ENCODE results near the gene TBC1D1. TPM values are rescaled to one million over a fixed set of nuclear protein-coding genes. Genes with fewer than 3 reads are reported as not detected.

TBC1D1 gene
- total RNA-seq, 4 donors from 2014 or later: 15.9 to 24.0 (median 20.0) TPM

GRCh38 chr4:38084877-38085711 is 194.2 kb downstream of the TBC1D1 start:
- intact Hi-C loops (cut with DNase I; ENCODE audit: low total_unique reads): no loop called here
- 61% methylated on average over 13 of the region's 13 CpGs for WGBS, 2 donors
- TF ChIP-seq POLR2A (IDR thresholded peaks at IDR 0.05) (no peak), CTCF (IDR thresholded peaks at IDR 0.05) (no peak)
- no peak overlapping the region for H3K4me3 ChIP-seq (ENCODE audit: low read depth, poor library complexity, severe bottlenecking)
- no peak for DNase-seq (ENCODE audit: low spot score in 2 of 2)

DNA sequence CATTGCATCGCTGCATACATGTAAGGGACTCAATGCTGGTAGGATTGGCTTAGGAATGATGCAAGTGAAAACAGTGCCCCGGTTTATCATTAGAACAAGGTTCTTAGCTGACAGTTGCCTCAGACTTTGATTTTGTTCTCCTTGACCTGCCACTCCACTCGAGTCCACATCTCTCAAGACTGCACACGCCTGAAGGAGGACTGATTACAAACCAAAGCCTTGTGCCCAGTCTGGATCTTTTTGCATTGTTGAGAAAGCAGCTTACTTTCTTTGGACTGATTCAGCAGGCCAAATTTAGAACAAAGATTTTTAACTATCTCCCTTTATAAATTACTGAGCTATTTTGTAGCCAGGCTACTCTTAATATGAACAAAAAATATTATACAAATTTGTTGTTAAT is 194.9 kb downstream of the TBC1D1 start:
- WGBS, 2 donors: 67 to 68% methylated on average over 4 of the region's 4 CpGs
- no peak for TF ChIP-seq CTCF (IDR thresholded peaks at IDR 0.05)
- TF ChIP-seq POLR2A (IDR thresholded peaks at IDR 0.05): no peak
- H3K4me3 ChIP-seq (ENCODE audit: low read depth, poor library complexity, severe bottlenecking): no peak overlapping the region
- intact Hi-C loops (cut with DNase I; ENCODE audit: low total_unique reads): no loop called here
- DNase-seq (ENCODE audit: low spot score in 2 of 2): no peak

DNA sequence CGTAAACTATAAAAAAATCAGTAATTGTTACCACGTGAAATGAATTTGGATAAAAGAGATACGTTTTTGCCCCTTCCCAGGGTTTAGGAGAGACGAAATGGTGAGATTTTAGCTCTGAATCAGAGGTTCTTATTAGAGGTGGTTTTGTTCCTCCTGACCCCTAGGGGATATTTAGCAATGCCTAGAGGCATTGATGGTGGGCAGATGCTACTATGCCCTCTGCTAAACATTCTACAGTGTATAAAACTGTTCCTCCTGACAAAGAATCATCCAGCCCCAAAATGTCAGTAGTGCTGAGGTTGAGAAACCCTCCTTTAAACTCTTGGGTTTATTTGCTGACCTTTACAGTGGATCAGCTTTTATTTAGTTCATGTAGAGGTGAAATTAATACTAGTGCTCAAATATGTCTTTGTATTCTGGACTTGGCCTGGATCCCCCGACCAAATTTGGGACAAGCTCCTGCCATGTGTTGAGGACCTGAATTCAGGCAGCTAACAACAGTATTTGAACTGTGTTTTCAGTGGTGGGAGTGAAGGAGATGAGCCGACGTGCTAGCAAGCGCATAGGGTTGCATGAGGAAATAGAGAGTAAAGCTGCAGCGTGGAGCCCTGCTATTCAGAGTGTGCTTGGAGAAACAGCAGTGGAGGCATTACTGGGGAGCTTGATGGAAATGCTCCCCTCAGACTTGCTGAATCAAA is 195.4 kb downstream of the TBC1D1 start:
- no peak overlapping the region for H3K4me3 ChIP-seq (ENCODE audit: low read depth, poor library complexity, severe bottlenecking)
- intact Hi-C loops (cut with DNase I; ENCODE audit: low total_unique reads): no loop called here
- 67 to 78% methylated on average over 9 of the region's 9 CpGs for WGBS, 2 donors
- no peak for TF ChIP-seq POLR2A (IDR thresholded peaks at IDR 0.05)
- no peak for TF ChIP-seq CTCF (IDR thresholded peaks at IDR 0.05)
- DNase-seq (ENCODE audit: low spot score in 2 of 2): no peak

DNA sequence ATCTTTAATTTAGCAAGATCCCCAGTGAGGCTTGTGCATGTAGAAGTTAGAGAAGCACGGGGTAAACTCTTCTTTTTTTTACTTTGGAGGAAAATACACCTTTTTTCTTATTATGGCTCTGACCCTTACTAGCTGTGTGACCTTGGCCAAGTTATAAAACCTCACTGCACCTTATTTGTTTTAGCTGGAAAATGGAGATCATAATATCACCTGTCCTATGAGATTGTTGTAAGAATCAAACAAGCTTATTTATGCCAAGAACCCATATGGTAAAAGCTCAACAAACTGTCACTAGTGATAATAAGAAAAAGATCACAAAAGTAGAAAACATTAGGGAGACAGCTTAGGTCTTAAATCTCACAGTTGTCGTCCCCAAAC is 196.0 kb downstream of the TBC1D1 start:
- no peak for DNase-seq (ENCODE audit: low spot score in 2 of 2)
- no peak for TF ChIP-seq POLR2A (IDR thresholded peaks at IDR 0.05)
- no peak for TF ChIP-seq CTCF (IDR thresholded peaks at IDR 0.05)
- WGBS, 2 donors: 94% methylated on average over 2 of the region's 2 CpGs
- intact Hi-C loops (cut with DNase I; ENCODE audit: low total_unique reads): no loop called here
- no peak overlapping the region for H3K4me3 ChIP-seq (ENCODE audit: low read depth, poor library complexity, severe bottlenecking)

DNA sequence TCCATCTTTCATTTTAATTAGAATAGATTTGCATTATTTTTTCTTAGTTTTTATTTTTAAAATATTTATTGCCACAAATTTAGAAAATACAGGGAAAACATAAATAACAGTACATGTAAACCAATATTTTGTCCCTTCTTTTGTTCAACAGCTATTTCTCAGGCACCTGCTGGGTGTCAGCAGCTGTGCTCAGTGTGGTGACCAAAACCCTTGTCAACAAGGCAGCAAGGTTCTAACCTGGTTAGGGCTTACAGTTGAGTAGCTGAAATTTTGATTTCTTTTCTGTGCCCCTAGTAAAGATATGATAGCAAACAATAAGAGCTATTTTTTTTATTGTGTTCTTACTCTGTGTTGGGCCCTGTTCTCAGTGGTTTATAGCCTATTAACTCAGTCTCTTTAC is 197.4 kb downstream of the TBC1D1 start:
- TF ChIP-seq POLR2A (IDR thresholded peaks at IDR 0.05) (no peak), CTCF (IDR thresholded peaks at IDR 0.05) (no peak)
- no peak for DNase-seq (ENCODE audit: low spot score in 2 of 2)
- intact Hi-C loops (cut with DNase I; ENCODE audit: low total_unique reads): no loop called here
- H3K4me3 ChIP-seq (ENCODE audit: low read depth, poor library complexity, severe bottlenecking): no peak overlapping the region
